SK-N-SH (cell line): ENCODE measurements around the gene YARS1. TPM values are rescaled to one million over a fixed set of nuclear protein-coding genes. Genes with fewer than 3 reads are reported as not detected.
A peak's percentile ranks its signal among the peaks of the same experiment; 100 is the strongest.

Experiments
- CTCF ChIA-PET: fragments of 300-600, 350-600 bp; formaldehyde crosslinking; extraction: SDS; loops from one replicate; lab custom pipeline; 2021; lab: Yijun Ruan, JAX
- POLR2A ChIA-PET: fragments of 350-600 bp; sonication (Branson Sonifier 250); formaldehyde crosslinking; extraction: SDS; loops from one replicate; lab custom pipeline; 2020; ENCODE audit warnings: antibody characterized with exemption, inconsistent platforms; lab: Yijun Ruan, JAX
- DNase-seq: peaks from one replicate; pipeline ENCODE4 v3.0.0; 2012
- H2AFZ ChIP-seq: fragments of 200-600 bp; sonication (generic); 2 replicates; pipeline ENCODE4 v1.8.1; 2016; ENCODE audit warnings: antibody characterized with exemption, mild to moderate bottlenecking, low read depth
- H3F3A ChIP-seq: fragments of 200-600 bp; sonication (generic); replicated peaks from 2 replicates; pipeline ENCODE3; 2016; ENCODE audit warnings: antibody characterized with exemption, mild to moderate bottlenecking; ENCODE audit not compliant: insufficient read depth
- H3K27ac ChIP-seq, 2 experiments: fragments of 200-500 bp in 1 of 2; fragments of 200-600 bp in 1 of 2; sonication (Bioruptor generic) in 1 of 2; sonication (generic), shearing (Covaris generic) in 1 of 2; 2 replicates each; pipeline versions ENCODE4 v1.5.1 to v1.6.1; 2014 to 2016; ENCODE audit warnings: low read depth in 2 of 2, inconsistent platforms in 1 of 2, low read length in 1 of 2, mild to moderate bottlenecking in 1 of 2, mixed read lengths in 1 of 2
- H3K27me3 ChIP-seq: fragments of 200-600 bp; sonication (generic), shearing (Covaris generic); 2 replicates; pipeline ENCODE4 v1.6.1; 2016; ENCODE audit warnings: mixed run types; ENCODE audit not compliant: insufficient read depth
- H3K36me3 ChIP-seq, 2 experiments: fragments of 200-500 bp in 1 of 2; fragments of 200-600 bp in 1 of 2; sonication (Bioruptor generic) in 1 of 2; sonication (generic) in 1 of 2; replicated peaks in 1 of 2; 2 replicates each; pipeline versions ENCODE3 to v1.5.1; 2014 to 2016; ENCODE audit warnings: low read length in 1 of 2, mild to moderate bottlenecking in 1 of 2; ENCODE audit not compliant: insufficient read depth in 2 of 2, control insufficient read depth in 1 of 2
- H3K4me1 ChIP-seq, 2 experiments: fragments of 200-500 bp in 1 of 2; fragments of 200-600 bp in 1 of 2; sonication (Bioruptor generic) in 1 of 2; sonication (generic), shearing (Covaris generic) in 1 of 2; 2 replicates each; pipeline versions ENCODE4 v1.5.1 to v1.6.1; 2014 to 2016; ENCODE audit warnings: low read depth in 1 of 2, low read length in 1 of 2, mixed run types in 1 of 2; ENCODE audit not compliant: insufficient read depth in 2 of 2, control insufficient read depth in 1 of 2
- H3K4me2 ChIP-seq: fragments of 200-600 bp; sonication (generic), shearing (Covaris generic); 2 replicates; pipeline ENCODE4 v1.6.1; 2017; ENCODE audit warnings: mixed run types
- H3K4me3 ChIP-seq, 2 experiments: fragments of 200-500 bp in 1 of 2; fragments of 200-600 bp in 1 of 2; sonication (Bioruptor generic) in 1 of 2; sonication (generic), shearing (Covaris generic) in 1 of 2; 2 replicates each; pipeline versions ENCODE4 v1.5.1 to v1.8.1; 2014 to 2016; ENCODE audit warnings: low read depth in 2 of 2, inconsistent platforms in 1 of 2, low read length in 1 of 2, mild to moderate bottlenecking in 1 of 2, mixed read lengths in 1 of 2, moderate library complexity in 1 of 2
- H3K79me2 ChIP-seq: fragments of 200-600 bp; sonication (generic); 2 replicates; pipeline ENCODE4 v1.8.1; 2017; ENCODE audit warnings: mild to moderate bottlenecking; ENCODE audit not compliant: insufficient read depth
- H3K9ac ChIP-seq: fragments of 200-600 bp; sonication (generic); 2 replicates; pipeline ENCODE4 v1.6.1; 2017; ENCODE audit warnings: mixed run types
- H3K9me2 ChIP-seq: fragments of 200-600 bp; sonication (generic); 2 replicates; pipeline ENCODE4 v1.6.1; 2017; ENCODE audit warnings: mixed run types
- H3K9me3 ChIP-seq: fragments of 200-600 bp; sonication (generic); 2 replicates; pipeline ENCODE4 v1.6.1; 2017; ENCODE audit warnings: mixed run types, mild to moderate bottlenecking, moderate library complexity
- H4K20me1 ChIP-seq: fragments of 200-600 bp; sonication (generic); 2 replicates; pipeline ENCODE4 v1.6.1; 2017; ENCODE audit warnings: mild to moderate bottlenecking, mixed run types; ENCODE audit not compliant: insufficient read depth
- ELF1 ChIP-seq: IDR thresholded peaks from 2 replicates; pipeline ENCODE4 v1.4.0; 2012
- EP300 ChIP-seq, 2 experiments: IDR thresholded peaks; 2 replicates each; pipeline versions ENCODE4 v1.4.0 to v1.6.1; 2012; ENCODE audit warnings: borderline replicate concordance in 1 of 2, low read depth in 1 of 2, low read length in 1 of 2
- EZH2phosphoT487 ChIP-seq: fragments of 200-600 bp; sonication (generic); IDR thresholded peaks from 2 replicates; pipeline ENCODE4 v1.6.1; 2017; ENCODE audit warnings: low read depth, mixed run types, mild to moderate bottlenecking, antibody characterized with exemption, moderate library complexity, borderline replicate concordance
- FOSL2 ChIP-seq: IDR thresholded peaks from 2 replicates; pipeline ENCODE4 v1.4.0; 2012; ENCODE audit warnings: low read depth, mild to moderate bottlenecking, moderate library complexity, borderline replicate concordance
- FOXM1 ChIP-seq: IDR thresholded peaks from 2 replicates; pipeline ENCODE4 v1.4.0; 2012; ENCODE audit warnings: low read depth, mild to moderate bottlenecking
- GATA2 ChIP-seq: sonication (generic); formaldehyde crosslinking; IDR thresholded peaks from 2 replicates; pipeline ENCODE4 v1.5.0; 2020; ENCODE audit warnings: mild to moderate bottlenecking, missing genetic modification reagents
- MEF2A ChIP-seq: IDR thresholded peaks from 2 replicates; pipeline ENCODE4 v1.4.0; 2012; ENCODE audit warnings: low read depth, borderline replicate concordance
- NFIC ChIP-seq: IDR thresholded peaks from 2 replicates; pipeline ENCODE4 v1.4.0; 2012; ENCODE audit warnings: borderline replicate concordance
- NRF1 ChIP-seq: IDR thresholded peaks from 2 replicates; pipeline ENCODE4 v1.6.1; 2012; ENCODE audit warnings: low read depth, mild to moderate bottlenecking, low read length
- POLR2AphosphoS5 ChIP-seq: IDR thresholded peaks from 2 replicates; pipeline ENCODE4 v1.6.1; 2012; ENCODE audit warnings: low read depth, low read length
- RAD21 ChIP-seq: IDR thresholded peaks from 2 replicates; pipeline ENCODE4 v1.6.1; 2012; ENCODE audit warnings: mild to moderate bottlenecking, low read length
- RCOR1 ChIP-seq: fragments of 150-350 bp; IDR thresholded peaks from 2 replicates; pipeline ENCODE4 v1.6.1; 2017; ENCODE audit warnings: antibody characterized with exemption, low read length
- SIN3A ChIP-seq: IDR thresholded peaks from 2 replicates; pipeline ENCODE4 v1.6.1; 2012; ENCODE audit warnings: low read depth, mild to moderate bottlenecking, low read length, moderate library complexity, borderline replicate concordance
- SMC3 ChIP-seq: IDR thresholded peaks from 2 replicates; pipeline ENCODE4 v1.6.1; 2012; ENCODE audit warnings: low read depth, low read length, improper control_type of control experiment
- TAF1 ChIP-seq: IDR thresholded peaks from 2 replicates; pipeline ENCODE4 v1.6.1; 2012; ENCODE audit warnings: low read depth, mild to moderate bottlenecking, low read length, moderate library complexity, borderline replicate concordance
- TEAD4 ChIP-seq: IDR thresholded peaks from 2 replicates; pipeline ENCODE4 v1.4.0; 2012; ENCODE audit warnings: mild to moderate bottlenecking, borderline replicate concordance; ENCODE audit not compliant: insufficient read depth
- WGBS: methylation state at CpG from one replicate; pipeline ENCODE4 v1.1.6; 2017; ENCODE audit warnings: low lambda C conversion rate; 5-methylcytosine and 5-hydroxymethylcytosine counted together
- polyA plus RNA-seq, 3 experiments: library from polyadenylated mRNA; depleted of rRNA; stranded (reverse); fragments of >200 nt; gene quantifications; 2 replicates each; pipeline ENCODE4 v1.2.3, GENCODE V29; 2012
- TF ChIP-seq, protein P1 (sequence below): fragments of 200-600 bp; sonication (generic); IDR thresholded peaks from 2 replicates; pipeline ENCODE4 v1.6.1; 2017; ENCODE audit warnings: antibody characterized with exemption, mild to moderate bottlenecking, moderate library complexity
- TF ChIP-seq, protein P2 (sequence below): IDR thresholded peaks from 2 replicates; pipeline ENCODE4 v1.4.0; 2012; ENCODE audit warnings: low read depth
- TF ChIP-seq, protein P3 (sequence below): IDR thresholded peaks from 2 replicates; pipeline ENCODE4; 2012
- TF ChIP-seq, protein P4 (sequence below): IDR thresholded peaks from 2 replicates; pipeline ENCODE4 v1.4.0; 2012; ENCODE audit warnings: low read depth, borderline replicate concordance

YARS1 gene
- polyA plus RNA-seq, 1 of the 3 experiments (the other 2 are of a cell fraction): 46.3 TPM

DNA sequence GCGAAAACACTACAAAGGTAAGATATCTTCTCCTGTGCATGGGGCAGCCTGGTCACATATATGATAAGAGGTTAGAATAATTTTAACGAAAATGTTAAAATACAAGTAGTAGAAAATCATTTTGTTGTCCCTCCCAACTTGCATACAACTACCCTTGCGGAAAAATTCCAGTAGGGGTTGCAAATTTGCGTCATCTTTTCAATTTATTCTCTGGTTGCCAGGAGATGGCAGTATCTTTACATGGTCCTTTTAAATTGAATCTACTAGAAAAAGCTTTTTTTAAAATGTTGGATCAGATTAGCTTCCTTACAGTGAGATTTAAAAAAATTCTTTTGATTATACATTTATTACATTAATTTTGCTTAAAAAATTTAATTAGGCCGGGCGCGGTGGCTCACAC is 11.2 kb upstream of the YARS1 start:
- Histone ChIP-seq H3K4me1 (no peaks in the 10 kb centered on the region), H2AFZ (no peak overlapping the region), H3K36me3 (peaks cover 67 to 80% of the 10 kb centered on the region in 2 experiments), H3K79me2 (peaks cover 12% of the 10 kb centered on the region; the same call in 1 of the 2 replicates), H3K4me2 (no peak overlapping the region), H3K27ac (no peak overlapping the region), H3K9me2 (no peaks in the 10 kb centered on the region), H3K27me3 (no peaks in the 10 kb centered on the region), H3K9me3 (no peaks in the 10 kb centered on the region), H3F3A (peaks cover 5% of the 10 kb centered on the region), H3K9ac (no peak overlapping the region), H4K20me1 (no peaks in the 10 kb centered on the region), H3K4me3 (no peak overlapping the region)
- DNase-seq: peak; percentile 37
- 96% methylated on average over 7 of the region's 7 CpGs for WGBS
- TF ChIP-seq TAF1 (no peak), RAD21 (peak; percentile 57)
- TF ChIP-seq, protein P1, sequence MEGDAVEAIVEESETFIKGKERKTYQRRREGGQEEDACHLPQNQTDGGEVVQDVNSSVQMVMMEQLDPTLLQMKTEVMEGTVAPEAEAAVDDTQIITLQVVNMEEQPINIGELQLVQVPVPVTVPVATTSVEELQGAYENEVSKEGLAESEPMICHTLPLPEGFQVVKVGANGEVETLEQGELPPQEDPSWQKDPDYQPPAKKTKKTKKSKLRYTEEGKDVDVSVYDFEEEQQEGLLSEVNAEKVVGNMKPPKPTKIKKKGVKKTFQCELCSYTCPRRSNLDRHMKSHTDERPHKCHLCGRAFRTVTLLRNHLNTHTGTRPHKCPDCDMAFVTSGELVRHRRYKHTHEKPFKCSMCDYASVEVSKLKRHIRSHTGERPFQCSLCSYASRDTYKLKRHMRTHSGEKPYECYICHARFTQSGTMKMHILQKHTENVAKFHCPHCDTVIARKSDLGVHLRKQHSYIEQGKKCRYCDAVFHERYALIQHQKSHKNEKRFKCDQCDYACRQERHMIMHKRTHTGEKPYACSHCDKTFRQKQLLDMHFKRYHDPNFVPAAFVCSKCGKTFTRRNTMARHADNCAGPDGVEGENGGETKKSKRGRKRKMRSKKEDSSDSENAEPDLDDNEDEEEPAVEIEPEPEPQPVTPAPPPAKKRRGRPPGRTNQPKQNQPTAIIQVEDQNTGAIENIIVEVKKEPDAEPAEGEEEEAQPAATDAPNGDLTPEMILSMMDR: peak; percentile 52
- CTCF ChIA-PET: interaction anchor here (0.6 to 2.5 kb wide), 13 partner anchors 11 to 261 kb away, joined by 3 to 24 read pairs (median 5); no protein-coding TSS in a partner anchor
- POLR2A ChIA-PET: no interaction called here

DNA sequence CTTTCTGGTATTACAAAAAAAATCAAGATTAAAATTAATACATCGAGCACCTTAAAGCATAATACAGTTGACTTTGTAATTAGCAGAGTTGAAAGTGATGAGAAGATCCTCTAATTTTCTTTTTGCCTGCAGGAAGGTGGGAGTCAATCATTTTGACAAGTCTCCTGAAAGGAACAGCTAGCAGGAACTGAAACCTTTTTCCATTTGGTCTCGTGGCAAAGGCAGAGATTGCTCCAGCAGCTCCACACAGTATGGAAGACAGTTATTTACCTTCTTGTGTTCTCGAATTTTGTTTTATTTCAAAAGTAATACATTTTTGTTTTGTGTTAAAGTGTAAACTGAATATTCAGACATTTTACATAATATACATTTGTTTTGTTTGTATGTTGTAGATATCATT is 8.0 kb upstream of the YARS1 start:
- Histone ChIP-seq H3F3A (peaks cover 5% of the 10 kb centered on the region), H3K36me3 (peaks cover 41 to 64% of the 10 kb centered on the region in 2 experiments), H3K27ac (no peak overlapping the region), H3K4me2 (no peak overlapping the region), H2AFZ (no peak overlapping the region), H3K79me2 (peaks cover 43% of the 10 kb centered on the region), H4K20me1 (no peaks in the 10 kb centered on the region), H3K9me3 (no peaks in the 10 kb centered on the region), H3K4me1 (no peaks in the 10 kb centered on the region; a peak in 1 of 4 replicates), H3K9me2 (no peaks in the 10 kb centered on the region), H3K27me3 (no peaks in the 10 kb centered on the region), H3K9ac (no peak overlapping the region), H3K4me3 (no peak overlapping the region)
- 97% methylated on average over 3 of the region's 3 CpGs for WGBS
- TF ChIP-seq EZH2phosphoT487 (no peak), RCOR1 (no peak), NRF1 (no peak), GATA2 (CRISPR knock-in tag) (no peak), FOXM1 (no peak), MEF2A (no peak), SIN3A (no peak), ELF1 (no peak), FOSL2 (no peak), EP300 (IDR thresholded peaks at IDR 0.05; ENCODE audit: borderline replicate concordance in 1 of 2, low read depth in 1 of 2, low read length in 1 of 2) (no peak), NFIC (no peak), TEAD4 (no peak), POLR2AphosphoS5 (no peak), RAD21 (no peak), SMC3 (no peak), TAF1 (no peak)
- TF ChIP-seq, protein P1: no peak
- TF ChIP-seq, protein P2, sequence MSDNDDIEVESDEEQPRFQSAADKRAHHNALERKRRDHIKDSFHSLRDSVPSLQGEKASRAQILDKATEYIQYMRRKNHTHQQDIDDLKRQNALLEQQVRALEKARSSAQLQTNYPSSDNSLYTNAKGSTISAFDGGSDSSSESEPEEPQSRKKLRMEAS: no peak
- TF ChIP-seq, protein P3, sequence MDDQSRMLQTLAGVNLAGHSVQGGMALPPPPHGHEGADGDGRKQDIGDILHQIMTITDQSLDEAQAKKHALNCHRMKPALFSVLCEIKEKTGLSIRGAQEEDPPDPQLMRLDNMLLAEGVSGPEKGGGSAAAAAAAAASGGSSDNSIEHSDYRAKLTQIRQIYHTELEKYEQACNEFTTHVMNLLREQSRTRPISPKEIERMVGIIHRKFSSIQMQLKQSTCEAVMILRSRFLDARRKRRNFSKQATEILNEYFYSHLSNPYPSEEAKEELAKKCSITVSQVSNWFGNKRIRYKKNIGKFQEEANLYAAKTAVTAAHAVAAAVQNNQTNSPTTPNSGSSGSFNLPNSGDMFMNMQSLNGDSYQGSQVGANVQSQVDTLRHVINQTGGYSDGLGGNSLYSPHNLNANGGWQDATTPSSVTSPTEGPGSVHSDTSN: no peak
- TF ChIP-seq, protein P4, sequence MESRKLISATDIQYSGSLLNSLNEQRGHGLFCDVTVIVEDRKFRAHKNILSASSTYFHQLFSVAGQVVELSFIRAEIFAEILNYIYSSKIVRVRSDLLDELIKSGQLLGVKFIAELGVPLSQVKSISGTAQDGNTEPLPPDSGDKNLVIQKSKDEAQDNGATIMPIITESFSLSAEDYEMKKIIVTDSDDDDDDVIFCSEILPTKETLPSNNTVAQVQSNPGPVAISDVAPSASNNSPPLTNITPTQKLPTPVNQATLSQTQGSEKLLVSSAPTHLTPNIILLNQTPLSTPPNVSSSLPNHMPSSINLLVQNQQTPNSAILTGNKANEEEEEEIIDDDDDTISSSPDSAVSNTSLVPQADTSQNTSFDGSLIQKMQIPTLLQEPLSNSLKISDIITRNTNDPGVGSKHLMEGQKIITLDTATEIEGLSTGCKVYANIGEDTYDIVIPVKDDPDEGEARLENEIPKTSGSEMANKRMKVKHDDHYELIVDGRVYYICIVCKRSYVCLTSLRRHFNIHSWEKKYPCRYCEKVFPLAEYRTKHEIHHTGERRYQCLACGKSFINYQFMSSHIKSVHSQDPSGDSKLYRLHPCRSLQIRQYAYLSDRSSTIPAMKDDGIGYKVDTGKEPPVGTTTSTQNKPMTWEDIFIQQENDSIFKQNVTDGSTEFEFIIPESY: no peak
- DNase-seq: no peak
- POLR2A ChIA-PET: no interaction called here
- CTCF ChIA-PET: interaction anchor here (0.7 to 3.1 kb wide), 2 partner anchors 47 to 48 kb away, joined by 3 to 11 read pairs; no protein-coding TSS in a partner anchor
